ENCODE measurements around the gene INCA1. TPM values are rescaled to one million over a fixed set of nuclear protein-coding genes. Genes with fewer than 3 reads are reported as not detected.

Gene INCA1
- total and polyA plus RNA-seq, 2 of the 13 experiments (the other 11 are each of a cell fraction or from before 2014, with no cell fraction given) = 0.93 to 2.6 TPM

GRCh38 chr17:4967539-4968485 lies 29.5 kb downstream of the INCA1 start, which contains the start of gene SPAG7 (continued):
- TF ChIP-seq, protein P1, sequence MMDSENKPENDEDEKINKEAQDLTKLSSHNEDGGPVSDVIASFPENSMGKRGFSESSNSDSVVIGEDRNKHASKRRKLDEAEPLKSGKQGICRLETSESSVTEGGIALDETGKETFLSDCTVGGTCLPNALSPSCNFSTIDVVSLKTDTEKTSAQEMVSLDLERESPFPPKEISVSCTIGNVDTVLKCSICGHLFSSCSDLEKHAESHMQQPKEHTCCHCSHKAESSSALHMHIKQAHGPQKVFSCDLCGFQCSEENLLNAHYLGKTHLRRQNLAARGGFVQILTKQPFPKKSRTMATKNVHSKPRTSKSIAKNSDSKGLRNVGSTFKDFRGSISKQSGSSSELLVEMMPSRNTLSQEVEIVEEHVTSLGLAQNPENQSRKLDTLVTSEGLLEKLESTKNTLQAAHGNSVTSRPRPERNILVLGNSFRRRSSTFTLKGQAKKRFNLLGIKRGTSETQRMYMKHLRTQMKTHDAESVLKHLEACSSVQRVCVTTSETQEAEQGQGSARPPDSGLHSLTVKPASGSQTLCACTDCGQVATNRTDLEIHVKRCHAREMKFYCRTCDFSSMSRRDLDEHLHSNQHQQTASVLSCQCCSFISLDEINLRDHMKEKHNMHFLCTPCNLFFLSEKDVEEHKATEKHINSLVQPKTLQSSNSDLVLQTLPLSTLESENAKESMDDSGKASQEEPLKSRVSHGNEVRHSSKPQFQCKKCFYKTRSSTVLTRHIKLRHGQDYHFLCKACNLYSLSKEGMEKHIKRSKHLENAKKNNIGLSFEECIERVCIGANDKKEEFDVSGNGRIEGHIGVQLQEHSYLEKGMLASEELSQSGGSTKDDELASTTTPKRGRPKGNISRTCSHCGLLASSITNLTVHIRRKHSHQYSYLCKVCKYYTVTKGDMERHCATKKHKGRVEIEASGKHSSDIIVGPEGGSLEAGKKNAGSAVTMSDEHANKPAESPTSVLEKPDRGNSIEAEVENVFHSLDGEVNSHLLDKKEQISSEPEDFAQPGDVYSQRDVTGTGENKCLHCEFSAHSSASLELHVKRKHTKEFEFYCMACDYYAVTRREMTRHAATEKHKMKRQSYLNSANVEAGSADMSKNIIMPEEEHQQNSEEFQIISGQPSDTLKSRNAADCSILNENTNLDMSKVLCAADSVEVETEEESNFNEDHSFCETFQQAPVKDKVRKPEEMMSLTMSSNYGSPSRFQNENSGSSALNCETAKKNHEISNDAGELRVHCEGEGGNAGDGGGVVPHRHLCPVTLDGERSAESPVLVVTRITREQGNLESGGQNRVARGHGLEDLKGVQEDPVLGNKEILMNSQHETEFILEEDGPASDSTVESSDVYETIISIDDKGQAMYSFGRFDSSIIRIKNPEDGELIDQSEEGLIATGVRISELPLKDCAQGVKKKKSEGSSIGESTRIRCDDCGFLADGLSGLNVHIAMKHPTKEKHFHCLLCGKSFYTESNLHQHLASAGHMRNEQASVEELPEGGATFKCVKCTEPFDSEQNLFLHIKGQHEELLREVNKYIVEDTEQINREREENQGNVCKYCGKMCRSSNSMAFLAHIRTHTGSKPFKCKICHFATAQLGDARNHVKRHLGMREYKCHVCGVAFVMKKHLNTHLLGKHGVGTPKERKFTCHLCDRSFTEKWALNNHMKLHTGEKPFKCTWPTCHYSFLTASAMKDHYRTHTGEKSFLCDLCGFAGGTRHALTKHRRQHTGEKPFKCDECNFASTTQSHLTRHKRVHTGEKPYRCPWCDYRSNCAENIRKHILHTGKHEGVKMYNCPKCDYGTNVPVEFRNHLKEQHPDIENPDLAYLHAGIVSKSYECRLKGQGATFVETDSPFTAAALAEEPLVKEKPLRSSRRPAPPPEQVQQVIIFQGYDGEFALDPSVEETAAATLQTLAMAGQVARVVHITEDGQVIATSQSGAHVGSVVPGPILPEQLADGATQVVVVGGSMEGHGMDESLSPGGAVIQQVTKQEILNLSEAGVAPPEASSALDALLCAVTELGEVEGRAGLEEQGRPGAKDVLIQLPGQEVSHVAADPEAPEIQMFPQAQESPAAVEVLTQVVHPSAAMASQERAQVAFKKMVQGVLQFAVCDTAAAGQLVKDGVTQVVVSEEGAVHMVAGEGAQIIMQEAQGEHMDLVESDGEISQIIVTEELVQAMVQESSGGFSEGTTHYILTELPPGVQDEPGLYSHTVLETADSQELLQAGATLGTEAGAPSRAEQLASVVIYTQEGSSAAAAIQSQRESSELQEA (CRISPR knock-in tag; IDR thresholded peaks at IDR 0.05; ENCODE audit: not compliant biosample characterization) = peak; percentile 23
- TF ChIP-seq, protein P2, sequence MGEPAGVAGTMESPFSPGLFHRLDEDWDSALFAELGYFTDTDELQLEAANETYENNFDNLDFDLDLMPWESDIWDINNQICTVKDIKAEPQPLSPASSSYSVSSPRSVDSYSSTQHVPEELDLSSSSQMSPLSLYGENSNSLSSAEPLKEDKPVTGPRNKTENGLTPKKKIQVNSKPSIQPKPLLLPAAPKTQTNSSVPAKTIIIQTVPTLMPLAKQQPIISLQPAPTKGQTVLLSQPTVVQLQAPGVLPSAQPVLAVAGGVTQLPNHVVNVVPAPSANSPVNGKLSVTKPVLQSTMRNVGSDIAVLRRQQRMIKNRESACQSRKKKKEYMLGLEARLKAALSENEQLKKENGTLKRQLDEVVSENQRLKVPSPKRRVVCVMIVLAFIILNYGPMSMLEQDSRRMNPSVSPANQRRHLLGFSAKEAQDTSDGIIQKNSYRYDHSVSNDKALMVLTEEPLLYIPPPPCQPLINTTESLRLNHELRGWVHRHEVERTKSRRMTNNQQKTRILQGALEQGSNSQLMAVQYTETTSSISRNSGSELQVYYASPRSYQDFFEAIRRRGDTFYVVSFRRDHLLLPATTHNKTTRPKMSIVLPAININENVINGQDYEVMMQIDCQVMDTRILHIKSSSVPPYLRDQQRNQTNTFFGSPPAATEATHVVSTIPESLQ (CRISPR knock-in tag; conservative IDR thresholded peaks at IDR 0.05) = 0 out of 2 replicates have a peak, but pooled peaks have one; percentile 85
- TF ChIP-seq, protein P3, sequence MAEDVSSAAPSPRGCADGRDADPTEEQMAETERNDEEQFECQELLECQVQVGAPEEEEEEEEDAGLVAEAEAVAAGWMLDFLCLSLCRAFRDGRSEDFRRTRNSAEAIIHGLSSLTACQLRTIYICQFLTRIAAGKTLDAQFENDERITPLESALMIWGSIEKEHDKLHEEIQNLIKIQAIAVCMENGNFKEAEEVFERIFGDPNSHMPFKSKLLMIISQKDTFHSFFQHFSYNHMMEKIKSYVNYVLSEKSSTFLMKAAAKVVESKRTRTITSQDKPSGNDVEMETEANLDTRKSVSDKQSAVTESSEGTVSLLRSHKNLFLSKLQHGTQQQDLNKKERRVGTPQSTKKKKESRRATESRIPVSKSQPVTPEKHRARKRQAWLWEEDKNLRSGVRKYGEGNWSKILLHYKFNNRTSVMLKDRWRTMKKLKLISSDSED (CRISPR knock-in tag; IDR thresholded peaks at IDR 0.05) = peak; percentile 79; the same call in 1 of the 2 replicates
- TF ChIP-seq, protein P4, sequence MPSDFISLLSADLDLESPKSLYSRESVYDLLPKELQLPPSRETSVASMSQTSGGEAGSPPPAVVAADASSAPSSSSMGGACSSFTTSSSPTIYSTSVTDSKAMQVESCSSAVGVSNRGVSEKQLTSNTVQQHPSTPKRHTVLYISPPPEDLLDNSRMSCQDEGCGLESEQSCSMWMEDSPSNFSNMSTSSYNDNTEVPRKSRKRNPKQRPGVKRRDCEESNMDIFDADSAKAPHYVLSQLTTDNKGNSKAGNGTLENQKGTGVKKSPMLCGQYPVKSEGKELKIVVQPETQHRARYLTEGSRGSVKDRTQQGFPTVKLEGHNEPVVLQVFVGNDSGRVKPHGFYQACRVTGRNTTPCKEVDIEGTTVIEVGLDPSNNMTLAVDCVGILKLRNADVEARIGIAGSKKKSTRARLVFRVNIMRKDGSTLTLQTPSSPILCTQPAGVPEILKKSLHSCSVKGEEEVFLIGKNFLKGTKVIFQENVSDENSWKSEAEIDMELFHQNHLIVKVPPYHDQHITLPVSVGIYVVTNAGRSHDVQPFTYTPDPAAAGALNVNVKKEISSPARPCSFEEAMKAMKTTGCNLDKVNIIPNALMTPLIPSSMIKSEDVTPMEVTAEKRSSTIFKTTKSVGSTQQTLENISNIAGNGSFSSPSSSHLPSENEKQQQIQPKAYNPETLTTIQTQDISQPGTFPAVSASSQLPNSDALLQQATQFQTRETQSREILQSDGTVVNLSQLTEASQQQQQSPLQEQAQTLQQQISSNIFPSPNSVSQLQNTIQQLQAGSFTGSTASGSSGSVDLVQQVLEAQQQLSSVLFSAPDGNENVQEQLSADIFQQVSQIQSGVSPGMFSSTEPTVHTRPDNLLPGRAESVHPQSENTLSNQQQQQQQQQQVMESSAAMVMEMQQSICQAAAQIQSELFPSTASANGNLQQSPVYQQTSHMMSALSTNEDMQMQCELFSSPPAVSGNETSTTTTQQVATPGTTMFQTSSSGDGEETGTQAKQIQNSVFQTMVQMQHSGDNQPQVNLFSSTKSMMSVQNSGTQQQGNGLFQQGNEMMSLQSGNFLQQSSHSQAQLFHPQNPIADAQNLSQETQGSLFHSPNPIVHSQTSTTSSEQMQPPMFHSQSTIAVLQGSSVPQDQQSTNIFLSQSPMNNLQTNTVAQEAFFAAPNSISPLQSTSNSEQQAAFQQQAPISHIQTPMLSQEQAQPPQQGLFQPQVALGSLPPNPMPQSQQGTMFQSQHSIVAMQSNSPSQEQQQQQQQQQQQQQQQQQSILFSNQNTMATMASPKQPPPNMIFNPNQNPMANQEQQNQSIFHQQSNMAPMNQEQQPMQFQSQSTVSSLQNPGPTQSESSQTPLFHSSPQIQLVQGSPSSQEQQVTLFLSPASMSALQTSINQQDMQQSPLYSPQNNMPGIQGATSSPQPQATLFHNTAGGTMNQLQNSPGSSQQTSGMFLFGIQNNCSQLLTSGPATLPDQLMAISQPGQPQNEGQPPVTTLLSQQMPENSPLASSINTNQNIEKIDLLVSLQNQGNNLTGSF (CRISPR knock-in tag; IDR thresholded peaks at IDR 0.05) = no peak
- TF ChIP-seq ZNF552 (CRISPR knock-in tag; IDR thresholded peaks at IDR 0.05; ENCODE audit: borderline replicate concordance) = 0 out of 2 replicates have a peak, but pooled peaks have one; percentile 34
- 0 out of 2 replicates have a peak, but pooled peaks have one; percentile 2 for TF ChIP-seq MNT (IDR thresholded peaks at IDR 0.05)
- TF ChIP-seq HOXD1 (CRISPR knock-in tag; IDR thresholded peaks at IDR 0.05) = no peak

All from HepG2 (cell line).